RWPE1 (cell line): ENCODE results near the gene XPNPEP1.

ENCODE experiments used
- CTCF ChIA-PET: fragments of 350-600 bp; sonication (Branson Sonifier 250); formaldehyde crosslinking; extraction: SDS; loops from one replicate; lab custom pipeline; 2021; lab: Yijun Ruan, JAX
- POLR2A ChIA-PET: fragments of 400-600 bp; formaldehyde crosslinking; extraction: SDS; loops from one replicate; lab custom pipeline; 2020; ENCODE audit warnings: antibody characterized with exemption; ENCODE audit not compliant: low non-redundant PET; lab: Yijun Ruan, JAX
- DNase-seq: peaks from one replicate; pipeline ENCODE4 v3.0.0; 2012; ENCODE audit warnings: low spot score
- H3K27ac ChIP-seq: fragments of 450-650 bp; 2 replicates; pipeline ENCODE4 v1.5.1; 2017
- TF ChIP-seq, protein P1 (sequence below): fragments of 450-650 bp; conservative IDR thresholded peaks from 2 replicates; pipeline ENCODE4 v1.5.1; 2017; ENCODE audit warnings: low read depth, mild to moderate bottlenecking

The XPNPEP1 gene

DNA sequence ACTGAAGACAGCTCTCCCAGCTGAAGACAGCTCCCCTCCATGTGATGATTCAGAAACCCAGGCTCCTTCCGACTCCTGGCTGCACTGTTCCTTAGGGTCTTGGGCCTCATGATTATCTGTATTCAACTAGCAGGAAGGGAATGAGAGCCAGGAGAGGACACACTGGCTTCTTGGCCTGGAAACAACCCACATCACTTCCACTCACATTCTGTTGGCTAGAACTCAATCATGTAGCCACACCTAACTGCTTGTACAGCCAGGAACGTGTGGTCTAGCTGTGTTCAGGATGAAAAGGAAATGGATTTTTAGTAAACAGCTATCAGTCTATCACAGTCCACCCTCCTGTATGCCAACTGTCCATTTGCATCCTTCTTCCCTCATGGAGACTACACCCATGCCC lies 30.5 kb upstream of the XPNPEP1 start:
- CTCF ChIA-PET: interaction anchor here (0.6 kb wide), 1 partner anchor 20 kb away, joined by 3 read pairs; no protein-coding TSS in a partner anchor
- POLR2A ChIA-PET: no interaction called here
- H3K27ac ChIP-seq: no peak overlapping the region
- TF ChIP-seq, protein P1, sequence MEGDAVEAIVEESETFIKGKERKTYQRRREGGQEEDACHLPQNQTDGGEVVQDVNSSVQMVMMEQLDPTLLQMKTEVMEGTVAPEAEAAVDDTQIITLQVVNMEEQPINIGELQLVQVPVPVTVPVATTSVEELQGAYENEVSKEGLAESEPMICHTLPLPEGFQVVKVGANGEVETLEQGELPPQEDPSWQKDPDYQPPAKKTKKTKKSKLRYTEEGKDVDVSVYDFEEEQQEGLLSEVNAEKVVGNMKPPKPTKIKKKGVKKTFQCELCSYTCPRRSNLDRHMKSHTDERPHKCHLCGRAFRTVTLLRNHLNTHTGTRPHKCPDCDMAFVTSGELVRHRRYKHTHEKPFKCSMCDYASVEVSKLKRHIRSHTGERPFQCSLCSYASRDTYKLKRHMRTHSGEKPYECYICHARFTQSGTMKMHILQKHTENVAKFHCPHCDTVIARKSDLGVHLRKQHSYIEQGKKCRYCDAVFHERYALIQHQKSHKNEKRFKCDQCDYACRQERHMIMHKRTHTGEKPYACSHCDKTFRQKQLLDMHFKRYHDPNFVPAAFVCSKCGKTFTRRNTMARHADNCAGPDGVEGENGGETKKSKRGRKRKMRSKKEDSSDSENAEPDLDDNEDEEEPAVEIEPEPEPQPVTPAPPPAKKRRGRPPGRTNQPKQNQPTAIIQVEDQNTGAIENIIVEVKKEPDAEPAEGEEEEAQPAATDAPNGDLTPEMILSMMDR: no peak
- DNase-seq: no peak

GRCh38 chr10:109952526-109952925 lies 29.2 kb upstream of the XPNPEP1 start:
- TF ChIP-seq, protein P1: no peak
- DNase-seq: no peak
- no peak overlapping the region for H3K27ac ChIP-seq
- CTCF ChIA-PET: interaction anchor here (0.6 kb wide), 2 partner anchors 156 to 237 kb away, joined by 5 read pairs; no protein-coding TSS in a partner anchor
- POLR2A ChIA-PET: interaction anchor here (0.7 kb wide), 1 partner anchor 27 kb away, joined by 3 read pairs; no protein-coding TSS in a partner anchor

GRCh38 chr10:109947111-109947920 lies 24.0 kb upstream of the XPNPEP1 start:
- CTCF ChIA-PET: no interaction called here
- DNase-seq: no peak
- TF ChIP-seq, protein P1: no peak
- POLR2A ChIA-PET: no interaction called here
- no peak overlapping the region for H3K27ac ChIP-seq

DNA sequence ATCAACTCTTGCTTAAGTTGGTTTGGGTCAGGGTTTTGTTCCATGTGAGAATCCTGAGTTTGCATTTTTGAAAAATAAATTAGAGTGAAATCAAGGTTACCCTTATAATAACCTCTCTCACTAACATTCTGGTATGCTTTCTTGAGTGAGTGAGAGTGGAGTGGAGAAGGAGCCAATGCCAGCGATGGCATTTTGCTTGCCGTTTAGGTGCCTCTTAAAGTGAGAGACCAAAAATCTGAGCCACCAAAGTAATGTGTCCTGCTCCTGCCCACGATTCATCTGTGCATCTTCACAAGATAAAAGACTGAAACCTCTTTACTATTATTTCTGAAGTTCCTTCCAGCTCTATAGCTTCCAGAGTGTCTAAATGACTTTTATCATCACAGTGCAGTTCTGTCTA lies 23.4 kb upstream of the XPNPEP1 start:
- POLR2A ChIA-PET: no interaction called here
- DNase-seq: no peak
- CTCF ChIA-PET: no interaction called here
- TF ChIP-seq, protein P1: no peak
- no peak overlapping the region for H3K27ac ChIP-seq

- ChIA-PET POLR2A (no interaction called here), CTCF (no interaction called here)
- no peak for DNase-seq
- no peak overlapping the region for H3K27ac ChIP-seq
- TF ChIP-seq, protein P1: no peak
Measured at GRCh38 chr10:109945473-109946177, 22.3 kb upstream of the XPNPEP1 start.

GRCh38 chr10:109944613-109945012 lies 21.3 kb upstream of the XPNPEP1 start:
- H3K27ac ChIP-seq: no peak overlapping the region
- TF ChIP-seq, protein P1: no peak
- DNase-seq: no peak
- CTCF ChIA-PET: interaction anchor here (0.6 kb wide), 1 partner anchor 30 kb away, joined by 3 read pairs; no protein-coding TSS in a partner anchor
- POLR2A ChIA-PET: no interaction called here
